ENCODE measurements around the gene DGCR8.
"Not testable (repeated sequence)": the region's sequence is repeated elsewhere in the genome, so short reads cannot be mapped to it uniquely, and the experiment has no call there.

DGCR8 gene

DNA sequence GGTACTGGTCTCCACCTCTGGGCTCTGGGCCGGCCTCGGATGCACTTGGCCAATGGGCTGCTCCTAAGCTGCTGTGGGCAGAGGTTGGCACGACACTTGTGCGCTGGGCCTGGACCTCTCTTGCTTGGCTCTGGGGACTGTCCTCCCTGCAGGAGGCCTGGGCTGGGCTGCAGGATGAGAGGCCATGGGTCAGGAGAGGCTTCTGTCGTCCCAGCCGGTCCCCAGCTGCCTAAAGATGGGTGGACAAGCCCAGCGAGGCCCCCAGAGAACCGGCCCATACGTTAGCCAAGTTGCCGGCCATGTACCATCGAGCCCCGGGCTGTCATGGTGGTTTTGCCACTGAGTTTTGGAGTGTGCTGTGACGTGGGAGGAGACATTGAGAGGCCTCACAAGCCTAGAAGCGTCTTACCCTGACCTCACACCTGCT is 72.4 kb downstream of the DGCR8 start:
- DNase-seq (ENCODE audit: low read depth in 3 of 3), result no peak

DNA sequence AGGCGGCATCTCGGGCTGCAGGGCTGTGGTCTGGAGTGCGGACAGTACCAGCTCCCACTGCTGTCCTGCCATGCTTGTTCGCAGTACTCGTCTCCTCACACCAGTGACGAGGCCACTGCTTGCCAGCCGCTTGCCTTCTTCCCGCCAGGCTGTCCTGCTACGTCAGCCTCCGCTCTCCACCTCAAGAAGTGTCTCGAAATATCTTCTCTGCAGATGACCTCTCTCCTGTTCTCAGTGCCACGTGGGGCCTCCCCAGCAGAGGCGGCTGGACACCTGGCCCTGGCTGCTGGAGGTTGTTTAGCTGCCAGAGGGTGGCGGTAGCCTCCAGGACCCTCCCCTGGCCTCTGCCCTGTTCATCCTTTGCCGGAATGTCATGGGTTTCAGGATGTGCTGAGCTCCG is 73.9 kb downstream of the DGCR8 start:
- DNase-seq (ENCODE audit: low read depth in 3 of 3), result no peak

DNA sequence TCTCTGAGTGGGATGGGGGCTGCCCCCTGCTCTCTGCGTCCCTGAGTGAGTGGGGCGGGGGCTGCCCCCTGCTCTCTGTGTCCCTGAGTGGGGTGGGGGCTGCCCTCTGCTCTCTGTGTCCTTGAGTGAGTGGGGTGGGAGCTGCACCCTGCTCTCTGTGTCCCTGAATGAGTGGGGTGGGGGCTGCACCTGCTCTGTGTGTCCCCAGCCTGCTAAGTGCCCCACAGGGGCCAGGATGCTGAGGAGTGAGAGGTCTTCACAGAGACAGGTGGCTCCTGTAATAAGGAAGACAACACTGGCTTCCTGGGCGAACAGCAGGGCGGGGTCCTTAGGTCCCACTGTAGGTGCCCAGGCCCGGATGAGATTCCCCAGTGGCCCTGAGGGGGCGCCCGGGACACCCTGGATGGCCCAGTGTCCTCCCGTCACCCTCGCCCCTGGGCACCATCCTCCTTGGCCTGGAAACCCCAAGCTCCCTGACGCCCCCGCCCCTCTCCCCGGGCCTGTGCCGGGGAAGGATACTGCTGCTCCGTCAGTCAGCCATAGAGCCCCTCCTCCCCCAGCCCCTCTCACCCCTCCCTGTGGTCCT is 74.7 kb downstream of the DGCR8 start:
- no peak for DNase-seq (ENCODE audit: low read depth in 3 of 3)

DNA sequence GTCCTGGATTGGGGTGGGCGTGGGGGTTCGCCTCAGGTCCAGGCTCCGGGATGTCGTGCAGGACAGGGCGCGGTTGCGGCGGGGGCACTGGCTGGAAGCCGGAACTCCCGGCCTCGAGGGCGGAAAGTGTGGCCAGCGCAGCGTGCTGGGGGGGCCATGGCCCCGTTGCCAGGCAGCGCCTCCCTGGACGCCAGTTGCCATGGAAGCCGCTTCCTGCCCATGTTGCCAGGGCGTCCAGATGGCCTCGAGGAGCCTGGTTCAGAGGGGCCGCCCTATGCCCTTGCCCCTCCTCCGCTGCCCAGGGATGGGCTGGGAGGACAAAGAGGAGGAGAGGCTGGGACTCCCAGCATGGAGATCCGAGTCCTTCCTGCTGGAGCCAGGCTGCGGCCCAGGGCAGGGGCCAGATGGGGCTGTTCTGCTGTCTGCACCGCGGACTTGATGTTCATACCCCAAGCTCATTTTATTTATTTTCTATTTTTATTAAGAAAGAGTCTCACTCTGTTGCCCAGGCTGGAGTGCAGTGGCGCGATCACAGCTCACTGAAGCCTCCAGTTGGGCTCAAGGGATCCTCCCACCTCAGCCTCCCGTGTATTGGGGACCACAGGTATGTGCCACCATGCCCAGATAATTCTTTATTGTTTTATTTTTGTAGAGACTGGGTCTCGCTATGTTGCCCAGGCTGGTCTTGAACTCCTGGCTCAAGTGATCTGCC is 75.4 kb downstream of the DGCR8 start:
- DNase-seq (ENCODE audit: low read depth in 3 of 3), result no peak

DNA sequence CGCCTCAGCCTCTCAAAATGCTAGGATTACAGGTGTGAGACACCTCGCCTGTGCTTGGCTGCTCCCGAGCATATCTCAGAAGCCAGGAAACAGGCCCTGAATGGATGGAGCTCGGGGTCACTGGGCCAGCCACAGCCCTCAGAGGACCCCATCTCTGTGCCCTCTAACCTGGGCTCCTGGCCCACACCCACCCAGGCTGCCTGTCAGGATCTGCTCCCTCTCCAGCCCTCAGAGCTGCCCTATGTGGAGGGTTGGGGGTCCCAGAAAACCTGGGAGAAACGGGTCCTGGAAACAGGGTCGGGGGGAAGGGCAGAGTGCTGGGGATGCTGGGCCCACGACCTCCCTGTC is 76.0 kb downstream of the DGCR8 start:
- DNase-seq (ENCODE audit: low read depth in 3 of 3), result no peak

DNA sequence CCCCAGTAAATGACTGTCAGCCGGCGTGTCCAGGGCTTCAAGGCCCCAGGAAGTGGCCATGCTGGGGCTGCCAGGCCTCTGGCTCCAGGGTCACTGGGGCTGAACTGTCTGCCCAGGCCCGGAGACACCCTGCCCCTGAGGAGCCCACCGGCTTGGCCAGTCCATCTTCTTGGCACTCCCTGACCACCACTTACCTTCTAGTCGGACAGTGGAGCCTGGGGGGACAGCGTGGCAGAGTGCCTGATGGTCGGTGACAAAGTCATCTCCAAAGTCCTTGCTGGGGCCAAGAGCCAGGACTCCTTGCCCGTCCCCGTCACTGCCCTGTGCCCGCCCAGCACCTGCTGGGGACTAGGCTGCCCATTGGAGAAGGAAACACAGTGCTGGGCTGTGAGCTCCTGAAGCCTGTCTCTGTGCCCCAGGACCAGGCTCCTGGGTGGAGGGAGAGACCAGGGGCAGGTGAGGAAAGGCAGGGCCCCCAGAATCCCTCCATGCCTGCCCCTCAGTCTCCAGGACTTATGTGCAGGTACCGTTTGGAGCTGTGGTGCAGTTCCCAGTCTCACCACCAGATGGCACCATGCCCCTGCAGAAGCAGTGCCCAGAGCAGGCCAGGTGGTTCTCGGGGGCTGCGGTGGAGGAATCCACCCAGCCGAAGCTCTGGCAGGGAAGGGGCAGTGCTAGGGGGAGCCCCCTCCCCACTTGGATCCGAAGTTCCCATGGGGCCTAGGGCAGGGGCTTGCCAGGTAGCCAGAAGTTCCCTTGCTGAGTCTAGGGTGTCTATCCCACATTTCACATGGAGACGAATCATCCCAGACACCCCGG is 76.8 kb downstream of the DGCR8 start:
- DNase-seq (ENCODE audit: low read depth in 3 of 3), result peak; percentile 77 to 80 (median 79)

DNA sequence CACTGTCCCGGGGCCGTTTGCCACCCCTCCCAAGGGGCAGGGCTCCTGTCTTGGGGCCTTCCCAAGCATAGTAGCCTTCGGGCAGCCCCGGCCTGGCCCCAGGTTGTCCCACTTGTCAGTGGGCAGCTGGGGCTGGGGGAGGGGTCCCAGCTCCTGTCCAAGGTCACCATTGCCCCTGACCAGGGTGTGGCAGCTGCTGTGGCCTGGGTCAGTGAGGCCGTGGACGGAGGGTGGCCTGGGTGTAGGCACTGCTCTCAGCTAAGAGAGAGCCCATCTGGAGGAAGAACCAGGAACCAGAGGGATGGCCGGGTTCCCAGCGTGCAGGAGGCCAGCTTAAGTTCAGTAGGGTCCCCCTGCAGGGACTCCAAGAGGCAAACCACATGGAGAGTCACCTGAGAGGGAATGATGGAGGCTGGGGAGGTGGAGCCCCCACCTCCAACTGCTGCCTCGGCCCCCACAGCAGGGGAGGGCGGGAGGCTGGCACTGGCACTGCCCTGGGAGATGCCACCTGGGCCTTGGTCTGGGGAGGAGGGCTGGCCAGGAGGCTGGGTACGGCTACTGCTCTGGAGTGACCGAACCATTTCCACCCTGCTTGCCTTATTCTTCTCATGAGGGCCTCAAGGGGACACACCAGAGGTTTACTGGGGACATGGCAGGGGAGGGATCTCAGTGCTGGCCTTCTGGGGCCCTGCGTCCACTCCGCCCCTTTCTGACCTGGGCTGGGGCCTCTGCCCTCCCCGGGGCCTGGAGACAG is 77.6 kb downstream of the DGCR8 start:
- no peak for DNase-seq (ENCODE audit: low read depth in 3 of 3)

DNA sequence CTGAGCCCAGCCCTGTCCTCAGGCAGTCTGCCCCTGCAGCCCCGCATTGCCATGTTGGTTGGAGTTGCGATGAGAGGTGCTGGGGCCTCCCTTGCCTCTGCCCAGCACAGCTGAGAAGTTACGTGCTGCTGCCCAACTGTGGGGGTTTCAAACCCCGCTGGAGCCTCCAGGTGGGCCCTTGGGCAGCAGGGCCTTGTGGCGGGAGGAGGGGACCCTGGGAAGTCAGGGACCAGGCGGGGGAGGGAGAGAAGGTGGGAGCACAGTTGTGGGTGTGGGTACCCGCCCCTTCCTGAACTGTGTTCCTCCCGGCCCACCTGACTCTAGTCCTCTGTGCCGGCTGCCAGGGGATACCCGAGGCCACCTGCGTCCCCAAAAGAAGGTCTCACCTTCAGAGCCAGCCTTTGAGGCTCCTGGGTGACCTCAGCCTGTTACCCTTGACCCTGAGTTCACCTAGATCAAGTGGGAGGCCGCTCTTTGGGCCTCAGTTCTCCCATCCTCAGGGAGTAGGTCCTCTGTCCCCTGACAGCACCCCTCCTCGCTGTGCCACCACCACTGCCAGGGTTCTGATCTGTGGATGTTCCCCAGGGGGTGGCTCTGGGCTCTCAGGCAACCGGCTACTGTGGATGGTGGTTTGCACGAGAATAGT is 78.5 kb downstream of the DGCR8 start:
- no peak for DNase-seq (ENCODE audit: low read depth in 3 of 3)

DNA sequence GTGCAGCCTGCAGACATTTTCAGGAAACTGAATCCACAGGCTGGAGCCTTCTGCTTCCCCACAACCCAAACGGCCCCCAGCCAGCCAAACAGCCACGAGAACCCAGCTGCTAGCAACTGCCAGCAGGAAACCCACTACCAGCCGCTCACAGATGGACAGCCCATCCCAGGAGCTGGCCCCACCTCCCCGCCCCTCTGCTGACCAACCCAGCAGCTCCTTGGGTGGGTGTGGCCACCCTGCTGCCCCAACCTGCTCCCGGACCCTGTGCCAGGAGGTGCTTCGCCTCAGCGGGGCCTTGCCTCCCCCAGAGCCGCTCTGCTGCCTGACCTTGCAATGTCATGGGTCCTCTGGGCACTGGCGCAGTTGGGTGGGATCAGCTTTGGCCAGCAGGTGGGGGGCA is 79.0 kb downstream of the DGCR8 start:
- no peak for DNase-seq (ENCODE audit: low read depth in 3 of 3)

DNA sequence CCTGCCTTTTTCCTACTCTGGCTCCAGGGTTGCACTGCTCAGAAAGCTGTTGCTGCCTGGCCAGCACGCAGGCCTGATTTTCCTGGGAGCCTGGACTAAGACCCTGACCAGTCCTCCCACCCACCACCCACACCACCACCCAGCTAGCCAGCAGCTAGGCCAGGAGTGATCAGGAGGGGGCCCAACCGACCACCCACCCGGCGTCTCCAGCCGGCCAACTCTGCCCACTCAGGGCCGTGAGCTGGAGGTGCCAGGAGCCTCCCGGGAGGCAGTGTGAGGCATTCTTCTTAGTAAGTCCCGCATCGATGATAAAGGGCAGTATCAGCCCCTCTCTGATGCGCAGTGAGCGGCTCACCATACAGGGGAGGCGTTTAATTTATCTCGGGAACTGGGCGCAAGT is 79.5 kb downstream of the DGCR8 start:
- not testable (repeated sequence) for DNase-seq (ENCODE audit: low read depth in 3 of 3)

DNA sequence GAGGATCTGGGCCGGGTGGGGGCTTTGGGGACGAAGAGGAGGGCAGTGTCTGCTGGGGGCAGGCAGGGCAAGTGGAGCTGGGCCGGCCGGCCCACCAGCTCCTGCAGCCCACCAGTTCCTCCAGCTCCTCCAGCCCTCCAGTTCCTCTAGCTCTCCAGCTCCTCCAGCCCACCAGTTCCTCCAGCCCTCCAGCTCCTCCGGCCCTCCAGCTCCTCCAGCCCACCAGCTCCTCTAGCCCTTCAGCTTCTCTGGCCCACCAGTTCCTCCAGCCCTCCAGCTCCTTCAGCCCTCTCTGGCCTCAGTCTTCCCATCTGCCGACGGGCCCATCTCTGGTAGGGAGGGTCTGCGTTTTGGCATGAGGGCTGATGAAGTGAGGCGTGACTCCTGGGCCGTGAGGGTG is 80.0 kb downstream of the DGCR8 start:
- no peak for DNase-seq (ENCODE audit: low read depth in 3 of 3)
